Ishikawa (cell line): ENCODE data around the gene MBOAT2.

Experiments
- CREB1 ChIP-seq: IDR thresholded peaks from 2 replicates; pipeline ENCODE4 v1.6.1; 2012; ENCODE audit warnings: low read depth
- FOXM1 ChIP-seq: IDR thresholded peaks from 2 replicates; pipeline ENCODE4 v1.6.1; 2012; ENCODE audit warnings: low read depth, borderline replicate concordance
- TAF1 ChIP-seq: IDR thresholded peaks from 2 replicates; pipeline ENCODE4 v1.6.1; 2012; ENCODE audit warnings: low read depth, mild to moderate bottlenecking
- TEAD4 ChIP-seq: IDR thresholded peaks from 2 replicates; pipeline ENCODE4 v1.6.1; 2012
- TF ChIP-seq, protein P1 (sequence below): IDR thresholded peaks from 2 replicates; pipeline ENCODE4 v1.6.1; 2012; ENCODE audit warnings: low read depth, mild to moderate bottlenecking
- TF ChIP-seq, protein P2 (sequence below): IDR thresholded peaks from 2 replicates; pipeline ENCODE4 v1.6.1; 2012

DNA sequence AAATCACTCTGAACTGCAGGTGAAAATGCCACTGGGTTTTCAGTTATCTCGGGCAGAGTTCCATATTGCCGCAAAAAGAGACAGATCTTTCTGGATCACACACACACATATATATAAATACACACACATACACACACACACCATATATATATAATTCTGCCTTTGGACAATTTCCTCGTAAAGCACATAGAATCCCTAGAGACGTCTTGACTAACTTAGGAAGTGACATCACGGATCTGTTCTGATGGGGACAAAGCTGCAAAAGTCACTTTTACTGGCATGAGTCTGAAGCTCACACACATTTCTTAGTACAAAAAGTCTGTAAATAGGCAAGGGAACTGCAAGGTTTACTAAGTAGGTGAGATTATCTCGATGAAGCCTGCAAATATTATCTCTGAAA lies 28.6 kb upstream of the MBOAT2 start:
- TF ChIP-seq CREB1 (no peak), FOXM1 (no peak), TAF1 (no peak), TEAD4 (no peak)
- TF ChIP-seq, protein P1, sequence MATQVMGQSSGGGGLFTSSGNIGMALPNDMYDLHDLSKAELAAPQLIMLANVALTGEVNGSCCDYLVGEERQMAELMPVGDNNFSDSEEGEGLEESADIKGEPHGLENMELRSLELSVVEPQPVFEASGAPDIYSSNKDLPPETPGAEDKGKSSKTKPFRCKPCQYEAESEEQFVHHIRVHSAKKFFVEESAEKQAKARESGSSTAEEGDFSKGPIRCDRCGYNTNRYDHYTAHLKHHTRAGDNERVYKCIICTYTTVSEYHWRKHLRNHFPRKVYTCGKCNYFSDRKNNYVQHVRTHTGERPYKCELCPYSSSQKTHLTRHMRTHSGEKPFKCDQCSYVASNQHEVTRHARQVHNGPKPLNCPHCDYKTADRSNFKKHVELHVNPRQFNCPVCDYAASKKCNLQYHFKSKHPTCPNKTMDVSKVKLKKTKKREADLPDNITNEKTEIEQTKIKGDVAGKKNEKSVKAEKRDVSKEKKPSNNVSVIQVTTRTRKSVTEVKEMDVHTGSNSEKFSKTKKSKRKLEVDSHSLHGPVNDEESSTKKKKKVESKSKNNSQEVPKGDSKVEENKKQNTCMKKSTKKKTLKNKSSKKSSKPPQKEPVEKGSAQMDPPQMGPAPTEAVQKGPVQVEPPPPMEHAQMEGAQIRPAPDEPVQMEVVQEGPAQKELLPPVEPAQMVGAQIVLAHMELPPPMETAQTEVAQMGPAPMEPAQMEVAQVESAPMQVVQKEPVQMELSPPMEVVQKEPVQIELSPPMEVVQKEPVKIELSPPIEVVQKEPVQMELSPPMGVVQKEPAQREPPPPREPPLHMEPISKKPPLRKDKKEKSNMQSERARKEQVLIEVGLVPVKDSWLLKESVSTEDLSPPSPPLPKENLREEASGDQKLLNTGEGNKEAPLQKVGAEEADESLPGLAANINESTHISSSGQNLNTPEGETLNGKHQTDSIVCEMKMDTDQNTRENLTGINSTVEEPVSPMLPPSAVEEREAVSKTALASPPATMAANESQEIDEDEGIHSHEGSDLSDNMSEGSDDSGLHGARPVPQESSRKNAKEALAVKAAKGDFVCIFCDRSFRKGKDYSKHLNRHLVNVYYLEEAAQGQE, result no peak
- TF ChIP-seq, protein P2, sequence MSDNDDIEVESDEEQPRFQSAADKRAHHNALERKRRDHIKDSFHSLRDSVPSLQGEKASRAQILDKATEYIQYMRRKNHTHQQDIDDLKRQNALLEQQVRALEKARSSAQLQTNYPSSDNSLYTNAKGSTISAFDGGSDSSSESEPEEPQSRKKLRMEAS, result no peak
